ENCODE measurements around the gene MAP2K1.

MAP2K1 gene

DNA sequence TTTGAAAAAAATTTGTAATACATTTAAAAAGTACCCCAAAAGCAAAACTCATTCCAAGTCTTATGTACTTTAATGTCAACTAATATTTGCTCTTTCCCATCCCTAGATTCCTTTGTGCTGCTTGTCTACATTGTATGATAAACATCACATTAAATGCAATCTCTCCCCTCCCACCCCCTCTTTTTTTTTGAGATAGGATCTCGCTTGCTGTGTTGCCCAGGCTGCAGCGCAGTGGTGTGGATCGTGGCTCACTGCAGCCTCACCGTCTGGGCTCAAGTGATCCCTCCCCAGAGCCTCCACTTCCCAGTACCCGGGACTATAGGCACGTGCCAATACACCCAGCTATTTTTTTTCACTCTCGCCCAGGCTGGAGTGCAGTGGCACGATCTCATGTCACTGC is 12.6 kb downstream of the MAP2K1 start:
- TF ChIP-seq ZFX (IDR thresholded peaks at IDR 0.05; ENCODE audit: borderline replicate concordance) (no peak), CTCF (IDR thresholded peaks at IDR 0.05) (no peak)
- H3K27ac ChIP-seq = no peak overlapping the region

DNA sequence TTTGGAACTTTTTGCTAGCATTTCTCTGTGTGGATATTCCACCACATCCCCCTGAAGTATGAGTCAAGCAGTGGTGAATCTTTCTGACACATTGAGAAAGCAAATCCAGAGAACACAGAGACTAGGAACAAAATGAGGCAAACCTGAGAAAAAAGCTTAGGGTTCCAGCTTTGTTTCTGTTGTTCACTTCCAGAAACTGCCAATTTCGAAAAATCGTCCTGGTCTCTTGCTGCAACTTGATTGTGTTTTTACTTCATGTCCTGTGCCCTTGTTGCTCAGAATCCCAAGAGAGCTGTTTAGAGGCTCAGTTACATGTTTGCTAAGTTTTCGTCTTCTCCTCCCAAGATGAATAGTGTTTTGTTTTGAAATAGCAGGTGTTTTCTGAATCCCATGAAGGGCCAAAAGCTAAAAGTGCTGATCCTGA is 13.7 kb downstream of the MAP2K1 start:
- no peak overlapping the region for H3K27ac ChIP-seq

DNA sequence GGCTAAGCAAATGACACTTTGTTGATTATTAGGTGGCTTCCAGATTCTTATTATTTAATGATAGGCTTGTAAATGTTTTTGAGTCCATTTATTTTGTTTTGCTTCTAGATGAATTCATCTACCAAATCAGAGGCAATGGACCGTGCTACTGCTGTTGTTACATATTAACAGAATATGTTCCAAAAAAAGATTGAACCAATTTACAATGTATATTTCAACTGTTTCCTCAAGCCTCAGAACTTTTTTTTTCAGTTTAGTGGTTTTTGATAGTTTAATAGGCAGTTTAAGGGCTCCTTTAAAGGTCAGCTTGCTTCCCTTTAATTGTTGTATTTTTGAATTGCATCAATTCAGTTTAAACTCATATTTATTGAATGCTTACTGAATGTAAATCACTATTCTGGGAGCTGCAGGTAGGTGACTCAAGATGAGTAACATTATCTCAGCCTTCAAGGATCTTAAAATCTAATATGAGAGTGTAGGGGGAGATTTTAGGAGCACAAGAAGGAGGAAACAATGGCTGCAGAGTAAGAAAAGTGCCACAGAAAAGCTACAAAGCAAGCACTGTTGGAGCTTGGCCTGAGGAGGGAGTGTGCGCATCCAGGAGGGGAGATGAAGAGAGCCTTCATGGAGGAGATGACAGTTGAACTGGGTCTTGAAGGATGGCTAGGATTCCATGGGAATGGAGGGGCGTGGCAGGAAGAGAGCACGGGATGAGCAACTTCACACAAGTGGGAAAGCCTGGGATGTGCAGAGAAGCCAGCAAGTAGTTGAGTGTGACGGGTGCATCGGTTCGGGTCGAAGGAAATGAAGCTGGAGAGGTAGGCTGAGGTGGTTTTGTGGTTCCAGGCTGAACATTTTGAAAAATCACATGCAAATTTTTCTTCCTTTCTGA is 14.7 kb downstream of the MAP2K1 start:
- H3K27ac ChIP-seq = no peak overlapping the region
- TF ChIP-seq ZFX (IDR thresholded peaks at IDR 0.05; ENCODE audit: borderline replicate concordance) (no peak), CTCF (IDR thresholded peaks at IDR 0.05) (no peak)

More for the DNA sequence above, 13.7 kb downstream of the MAP2K1 start:
- TF ChIP-seq ZFX (IDR thresholded peaks at IDR 0.05; ENCODE audit: borderline replicate concordance) = no peak
- TF ChIP-seq CTCF (IDR thresholded peaks at IDR 0.05) = no peak

- TF ChIP-seq ZFX (IDR thresholded peaks at IDR 0.05; ENCODE audit: borderline replicate concordance) = no peak
- no peak for TF ChIP-seq CTCF (IDR thresholded peaks at IDR 0.05)
- H3K27ac ChIP-seq = no peak overlapping the region
These were observed 16.1 kb downstream of the MAP2K1 start for GRCh38 chr15:66402761-66403284.

DNA sequence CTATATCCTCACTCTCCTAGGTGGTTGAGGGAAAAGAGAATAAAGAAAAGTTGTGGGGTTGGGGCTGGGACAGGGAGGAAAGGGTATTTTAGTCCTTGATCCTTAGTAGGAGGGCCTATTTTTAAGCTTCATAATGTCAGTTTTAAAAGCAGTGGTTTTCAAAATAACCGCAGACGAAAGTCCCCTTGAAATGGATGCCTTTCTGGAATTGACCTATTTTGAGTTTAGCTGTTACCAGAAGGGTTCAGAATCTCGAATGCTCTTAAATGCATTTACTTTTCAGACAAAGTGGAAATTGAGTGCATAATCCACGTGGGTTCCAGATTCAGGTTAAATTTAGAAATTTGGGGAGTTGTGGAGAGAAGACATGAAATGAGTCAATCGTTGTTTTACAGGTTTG is 16.6 kb downstream of the MAP2K1 start:
- no peak overlapping the region for H3K27ac ChIP-seq
- TF ChIP-seq CTCF (IDR thresholded peaks at IDR 0.05) = no peak
- TF ChIP-seq ZFX (IDR thresholded peaks at IDR 0.05; ENCODE audit: borderline replicate concordance) = no peak

- TF ChIP-seq ZFX (IDR thresholded peaks at IDR 0.05; ENCODE audit: borderline replicate concordance) = no peak
- no peak for TF ChIP-seq CTCF (IDR thresholded peaks at IDR 0.05)
- H3K27ac ChIP-seq = no peak overlapping the region
These were observed 17.4 kb downstream of the MAP2K1 start for GRCh38 chr15:66404122-66404521.

GRCh38 chr15:66404532-66404931 is 17.8 kb downstream of the MAP2K1 start:
- TF ChIP-seq CTCF (IDR thresholded peaks at IDR 0.05) (no peak), ZFX (IDR thresholded peaks at IDR 0.05; ENCODE audit: borderline replicate concordance) (no peak)
- no peak overlapping the region for H3K27ac ChIP-seq

All from 22Rv1 (cell line).